CD4-positive, alpha-beta T cell treated with Interleukin-1 beta for 1 hour (primary cell): ENCODE data around the gene SGSM2.

Experiments
- DNase-seq, 2 donors: peaks; one replicate each; pipeline ENCODE4 v3.0.0-alpha.2; 2020 to 2022

The SGSM2 gene

DNA sequence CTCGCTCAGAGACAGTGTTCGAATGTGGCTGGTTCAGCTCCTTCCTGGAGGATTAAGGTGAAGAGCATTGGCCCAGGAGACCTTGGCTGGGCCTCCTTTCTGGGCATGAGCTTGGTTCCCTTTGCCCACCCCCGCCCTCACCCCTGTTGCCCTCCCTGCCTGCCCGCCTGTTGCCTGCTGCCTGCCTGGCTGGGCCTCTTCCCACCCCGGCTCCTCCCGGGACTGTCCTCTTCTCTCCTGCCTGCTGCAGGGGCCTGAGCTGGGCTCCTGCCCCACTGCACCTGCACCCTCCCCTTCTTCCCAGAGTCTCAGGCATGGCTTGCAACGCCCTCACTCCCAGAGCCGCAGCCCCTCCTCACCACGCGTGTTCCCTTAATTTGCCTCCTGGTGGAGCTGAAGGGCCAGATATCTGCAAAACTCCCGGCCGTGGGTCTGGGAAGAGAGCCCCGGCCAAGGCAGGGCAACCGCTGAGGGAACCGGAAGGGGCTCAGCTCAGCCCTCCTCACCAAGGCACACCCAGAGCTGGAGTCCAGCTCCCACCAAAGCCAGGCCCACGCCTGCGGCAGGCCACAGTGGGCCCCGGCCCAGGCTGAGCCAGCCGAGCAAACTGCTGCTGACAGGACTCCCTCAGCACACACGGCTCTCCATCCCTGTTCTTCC lies 32.4 kb downstream of the SGSM2 start:
- no peak for DNase-seq

- no peak for DNase-seq
These were observed 32.9 kb downstream of the SGSM2 start for GRCh38 chr17:2370211-2370589.

- no peak for DNase-seq
These were observed 34.2 kb downstream of the SGSM2 start for GRCh38 chr17:2371183-2372130.

DNA sequence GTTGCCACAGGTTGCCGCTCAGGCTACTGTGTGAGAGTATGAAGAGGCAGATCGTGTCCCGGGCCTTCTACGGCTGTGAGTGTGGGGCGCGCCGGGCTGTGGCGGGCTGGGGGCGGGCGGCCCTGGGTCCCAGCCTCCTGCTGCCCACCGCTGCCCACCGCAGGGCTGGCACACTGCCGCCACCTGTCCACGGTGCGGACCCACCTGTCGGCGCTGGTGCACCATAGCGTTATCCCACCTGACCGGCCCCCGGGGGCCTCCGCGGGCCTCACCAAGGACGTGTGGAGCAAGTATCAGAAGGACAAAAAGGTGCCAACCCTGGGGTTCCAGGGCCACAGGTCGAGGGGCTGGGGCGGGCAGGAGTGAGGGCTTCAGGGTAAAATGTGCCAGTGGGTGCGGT lies 34.9 kb downstream of the SGSM2 start:
- no peak for DNase-seq

GRCh38 chr17:2372681-2373080 lies 35.4 kb downstream of the SGSM2 start:
- DNase-seq = no peak

DNA sequence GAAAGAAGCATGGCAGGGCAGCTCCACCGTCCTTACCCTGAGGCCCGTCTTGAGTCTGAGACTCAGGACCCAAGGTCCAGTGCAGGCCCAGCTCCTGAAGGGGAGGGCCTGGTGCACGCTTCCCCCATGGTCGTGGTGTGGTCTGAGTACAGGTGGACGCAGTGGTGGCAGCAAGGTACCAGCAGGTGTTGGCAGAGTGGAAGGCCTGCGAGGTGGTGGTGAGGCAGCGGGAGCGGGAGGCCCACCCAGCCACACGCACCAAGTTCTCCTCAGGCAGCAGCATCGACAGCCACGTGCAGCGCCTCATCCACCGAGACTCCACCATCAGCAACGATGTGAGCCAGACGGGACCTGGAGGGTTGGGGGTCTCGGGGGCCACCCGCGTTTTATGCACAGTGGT lies 35.9 kb downstream of the SGSM2 start:
- DNase-seq = no peak

- no peak for DNase-seq
These were observed 37.4 kb downstream of the SGSM2 start for GRCh38 chr17:2374549-2375285.

DNA sequence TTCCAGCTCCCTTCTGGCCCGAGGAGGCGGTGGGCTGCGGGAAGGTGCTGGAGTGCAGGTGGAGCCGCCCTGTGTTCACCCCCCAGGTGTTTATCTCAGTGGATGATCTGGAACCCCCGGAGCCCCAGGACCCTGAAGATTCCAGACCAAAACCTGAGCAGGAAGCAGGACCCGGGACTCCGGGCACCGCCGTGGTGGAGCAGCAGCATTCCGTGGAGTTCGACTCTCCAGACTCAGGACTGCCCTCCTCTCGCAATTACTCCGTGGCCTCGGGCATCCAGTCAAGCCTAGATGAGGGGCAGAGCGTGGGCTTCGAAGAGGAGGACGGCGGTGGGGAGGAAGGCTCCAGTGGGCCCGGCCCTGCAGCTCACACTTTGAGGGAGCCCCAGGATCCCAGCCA lies 38.1 kb downstream of the SGSM2 start:
- DNase-seq = no peak

GRCh38 chr17:2376107-2376506 lies 38.8 kb downstream of the SGSM2 start:
- no peak for DNase-seq

DNA sequence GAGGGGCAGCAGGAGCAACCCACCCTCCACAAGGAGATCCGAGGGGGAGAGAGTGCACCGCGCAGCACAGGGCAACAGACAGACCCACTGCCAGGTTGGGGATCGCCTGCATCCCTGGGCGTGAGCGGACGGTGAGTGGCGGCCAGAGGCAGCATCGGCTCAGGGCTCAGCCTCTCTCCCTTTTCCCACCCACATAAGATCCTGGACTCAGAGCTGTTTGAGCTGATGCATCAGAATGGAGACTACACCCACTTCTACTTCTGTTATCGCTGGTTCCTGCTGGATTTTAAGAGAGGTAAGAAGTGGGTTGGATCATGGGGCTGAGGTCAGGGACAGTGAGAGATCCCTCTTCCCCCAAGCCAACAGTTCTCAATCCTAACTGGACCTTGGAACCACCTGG lies 40.4 kb downstream of the SGSM2 start:
- DNase-seq = no peak

GRCh38 chr17:2378905-2379304 lies 41.6 kb downstream of the SGSM2 start:
- no peak for DNase-seq

DNA sequence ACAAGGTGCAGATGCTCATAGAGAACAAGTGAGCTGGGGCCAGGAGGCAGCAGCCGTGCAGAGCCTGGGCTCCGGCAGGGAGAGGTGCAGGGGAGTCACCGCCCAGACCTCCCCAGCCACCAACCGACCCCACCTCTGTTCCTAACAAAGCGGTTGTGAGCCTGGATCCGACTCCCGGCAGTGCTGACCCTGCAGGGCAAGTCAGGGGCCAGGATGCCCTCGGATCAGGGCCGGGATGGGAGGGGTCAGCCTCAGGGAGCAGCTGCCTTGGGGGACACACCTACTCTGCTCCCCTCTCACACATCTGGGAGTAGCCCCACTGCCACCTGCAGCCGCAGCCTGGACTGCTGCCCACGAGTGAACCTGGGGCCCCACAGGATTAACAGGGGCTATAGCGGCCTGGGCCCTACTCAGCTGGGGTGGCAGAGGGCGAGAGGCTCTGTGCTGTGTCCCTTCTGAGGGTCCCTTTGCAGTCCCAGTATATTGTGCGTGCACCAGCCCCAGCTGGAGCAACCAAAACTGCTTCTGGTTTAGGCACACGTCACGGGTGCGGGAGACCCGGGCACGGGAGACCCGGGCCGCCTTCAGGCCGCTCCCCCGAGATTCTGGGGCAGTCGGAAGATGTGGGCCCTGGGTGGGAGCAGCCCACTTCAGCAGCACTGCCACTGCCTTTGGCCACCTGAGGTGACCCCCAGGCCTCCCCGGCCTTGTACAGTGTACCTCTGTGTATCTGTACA lies 42.4 kb downstream of the SGSM2 start:
- no peak for DNase-seq

DNA sequence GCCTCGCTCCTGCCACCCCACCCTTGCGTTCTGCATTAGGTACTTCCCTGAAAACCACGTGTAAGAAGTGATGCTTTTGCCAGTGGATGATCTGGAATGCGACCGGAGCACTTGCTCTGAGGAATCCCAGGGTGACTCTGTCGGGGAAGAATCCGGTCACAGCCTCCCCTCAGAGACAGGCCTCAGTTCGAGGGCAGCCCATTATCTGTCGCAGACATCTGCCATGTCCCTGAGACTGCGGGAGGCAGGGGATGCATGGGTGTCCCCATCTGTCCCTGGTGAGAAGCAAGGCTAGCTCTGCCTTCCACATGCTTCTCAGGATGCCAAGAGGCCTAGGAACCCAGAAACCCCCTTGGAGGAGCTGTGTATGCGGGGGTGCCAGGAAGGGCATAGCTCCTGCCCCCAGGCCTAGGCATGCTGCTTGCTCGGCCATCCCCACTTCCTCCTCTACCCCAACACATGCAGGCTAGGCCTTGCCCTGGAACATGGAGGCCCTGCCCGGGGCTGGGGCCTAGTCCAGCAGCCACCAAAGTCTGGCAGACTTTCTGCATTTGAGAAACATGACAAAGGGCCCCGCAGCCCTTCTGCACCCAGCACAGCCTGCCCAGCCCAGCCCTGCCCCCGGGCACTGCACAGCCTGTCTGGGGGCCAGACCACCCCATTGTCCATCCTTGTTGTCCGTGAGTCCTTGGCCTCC lies 43.1 kb downstream of the SGSM2 start:
- DNase-seq = no peak

GRCh38 chr17:2380950-2381649 lies 43.8 kb downstream of the SGSM2 start:
- DNase-seq = no peak

DNA sequence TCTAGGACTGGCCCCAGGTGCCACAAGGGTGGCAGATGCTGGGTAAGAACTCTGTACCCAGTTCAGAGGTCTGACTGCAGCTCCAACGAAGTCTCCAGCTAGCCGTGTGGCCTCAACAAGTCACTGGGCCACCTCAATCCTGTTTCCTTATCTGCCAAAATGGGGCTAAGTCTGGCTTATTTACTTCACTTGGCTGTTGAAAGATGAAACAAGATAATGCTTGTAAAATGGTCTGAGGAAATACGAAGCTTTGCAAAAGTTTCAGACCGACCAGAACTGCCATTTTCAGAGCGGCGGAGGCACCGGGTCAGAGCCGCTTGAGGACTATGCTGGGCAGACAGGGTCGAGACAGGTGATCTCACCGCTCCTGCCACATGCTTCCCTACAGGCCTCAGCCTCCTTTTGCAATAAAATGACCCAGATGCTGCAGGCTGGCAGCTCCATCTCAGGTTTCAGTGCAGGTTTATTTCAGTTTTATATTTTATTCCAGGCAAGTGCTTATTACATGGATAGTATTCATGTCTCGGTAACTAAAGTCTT lies 46.4 kb downstream of the SGSM2 start:
- no peak for DNase-seq

- no peak for DNase-seq
These were observed 47.3 kb downstream of the SGSM2 start for GRCh38 chr17:2384439-2385127.

GRCh38 chr17:2385240-2386210 lies 48.2 kb downstream of the SGSM2 start:
- DNase-seq = no peak

DNA sequence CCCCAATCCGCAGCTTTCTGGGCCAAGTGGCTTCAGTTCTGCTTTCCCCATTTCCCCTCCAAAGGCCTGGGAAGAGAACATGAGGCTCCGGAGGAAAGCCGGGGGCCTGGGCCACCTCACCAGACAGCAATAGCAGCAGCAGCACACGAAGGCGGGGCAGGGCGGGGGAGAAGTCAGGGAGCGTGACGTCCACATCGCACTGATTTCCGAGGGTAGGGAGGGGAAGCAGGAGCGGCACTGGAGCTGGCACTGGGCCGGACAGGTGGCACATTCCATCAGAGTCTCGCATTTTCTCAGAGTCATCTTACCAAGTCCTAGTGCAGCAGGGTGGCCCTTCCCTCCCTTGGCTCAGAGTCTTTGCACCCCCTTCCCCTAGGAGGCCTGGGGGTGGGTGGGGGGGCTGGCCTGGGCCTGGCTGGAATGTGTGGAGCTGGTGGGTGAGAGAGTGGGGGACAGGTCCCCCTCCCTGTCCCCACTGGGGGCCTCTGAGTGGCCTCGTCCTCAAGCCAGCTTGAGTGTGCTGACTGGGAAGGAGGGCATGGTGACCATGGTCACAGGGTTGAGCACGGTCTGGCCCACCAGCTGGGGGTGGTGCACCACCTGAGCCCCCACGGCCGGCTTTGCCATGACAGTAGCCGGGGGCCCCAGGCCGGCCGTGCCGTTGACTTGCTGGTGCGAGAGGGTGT lies 49.2 kb downstream of the SGSM2 start:
- no peak for DNase-seq
